AG04449 (cell line): Measurements from ENCODE around the gene PEX14.

Source experiments
- CTCF ChIA-PET: fragments of 350-600 bp; formaldehyde crosslinking; extraction: SDS; loops from one replicate; lab custom pipeline; 2021; ENCODE audit warnings: antibody characterized with exemption; lab: Yijun Ruan, JAX
- POLR2A ChIA-PET: fragments of 400-600, 350-600 bp; formaldehyde crosslinking; extraction: SDS; loops from one replicate; lab custom pipeline; 2020; ENCODE audit warnings: antibody characterized with exemption, inconsistent platforms; lab: Yijun Ruan, JAX
- DNase-seq: peaks from one replicate; pipeline ENCODE4 v3.0.0-alpha.2; 2010; ENCODE audit warnings: low read depth, low spot score
- H3K4me3 ChIP-seq: 2 replicates; pipeline ENCODE4 v1.5.1; 2011; ENCODE audit warnings: low read depth, mild to moderate bottlenecking, control low read depth, low read length
- CTCF ChIP-seq: IDR thresholded peaks from one replicate; pipeline ENCODE4 v1.5.1; 2011; ENCODE audit warnings: mild to moderate bottlenecking, moderate library complexity, low read length, control low read depth, inconsistent platforms; ENCODE audit not compliant: insufficient read depth; ENCODE audit errors: missing control alignments

The PEX14 gene

GRCh38 chr1:10676963-10677362 lies 202.2 kb downstream of the PEX14 start:
- CTCF ChIA-PET, result interaction anchor here (1.6 kb wide), 1 partner anchor 13 kb away, joined by 4 read pairs; no protein-coding TSS in a partner anchor
- DNase-seq, result no peak
- TF ChIP-seq CTCF, result no peak
- no peak overlapping the region for H3K4me3 ChIP-seq
- POLR2A ChIA-PET, result no interaction called here

GRCh38 chr1:10677491-10678391 lies 203.0 kb downstream of the PEX14 start:
- ChIA-PET POLR2A (no interaction called here), CTCF (interaction anchor here (1.6 kb wide), 1 partner anchor 12 kb away, joined by 4 read pairs; no protein-coding TSS in a partner anchor)
- DNase-seq, result no peak
- TF ChIP-seq CTCF, result no peak
- H3K4me3 ChIP-seq, result no peak overlapping the region

GRCh38 chr1:10678402-10678801 lies 203.7 kb downstream of the PEX14 start:
- CTCF ChIA-PET, result no interaction called here
- H3K4me3 ChIP-seq, result no peak overlapping the region
- no peak for TF ChIP-seq CTCF
- POLR2A ChIA-PET, result no interaction called here
- DNase-seq, result no peak

- ChIA-PET CTCF (interaction anchor here (1.1 kb wide), 1 partner anchor 9 kb away, joined by 3 read pairs; no protein-coding TSS in a partner anchor), POLR2A (no interaction called here)
- no peak for TF ChIP-seq CTCF
Observed at GRCh38 chr1:10678852-10679251, 204.1 kb downstream of the PEX14 start.

GRCh38 chr1:10679496-10680220 lies 204.9 kb downstream of the PEX14 start:
- ChIA-PET CTCF (interaction anchor here (1.1 kb wide), 1 partner anchor 8 kb away, joined by 3 read pairs; no protein-coding TSS in a partner anchor), POLR2A (no interaction called here)
- no peak for TF ChIP-seq CTCF
- H3K4me3 ChIP-seq, result no peak overlapping the region
- DNase-seq, result peak; percentile 12

More at GRCh38 chr1:10678852-10679251, 204.1 kb downstream of the PEX14 start:
- DNase-seq, result no peak
- no peak overlapping the region for H3K4me3 ChIP-seq
